Measurements from ENCODE around the gene DUS3L. TPM values are rescaled to one million over a fixed set of nuclear protein-coding genes. Genes with fewer than 3 reads are reported as not detected.

DUS3L gene, protein sequence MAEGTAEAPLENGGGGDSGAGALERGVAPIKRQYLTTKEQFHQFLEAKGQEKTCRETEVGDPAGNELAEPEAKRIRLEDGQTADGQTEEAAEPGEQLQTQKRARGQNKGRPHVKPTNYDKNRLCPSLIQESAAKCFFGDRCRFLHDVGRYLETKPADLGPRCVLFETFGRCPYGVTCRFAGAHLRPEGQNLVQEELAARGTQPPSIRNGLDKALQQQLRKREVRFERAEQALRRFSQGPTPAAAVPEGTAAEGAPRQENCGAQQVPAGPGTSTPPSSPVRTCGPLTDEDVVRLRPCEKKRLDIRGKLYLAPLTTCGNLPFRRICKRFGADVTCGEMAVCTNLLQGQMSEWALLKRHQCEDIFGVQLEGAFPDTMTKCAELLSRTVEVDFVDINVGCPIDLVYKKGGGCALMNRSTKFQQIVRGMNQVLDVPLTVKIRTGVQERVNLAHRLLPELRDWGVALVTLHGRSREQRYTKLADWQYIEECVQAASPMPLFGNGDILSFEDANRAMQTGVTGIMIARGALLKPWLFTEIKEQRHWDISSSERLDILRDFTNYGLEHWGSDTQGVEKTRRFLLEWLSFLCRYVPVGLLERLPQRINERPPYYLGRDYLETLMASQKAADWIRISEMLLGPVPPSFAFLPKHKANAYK
- 100 to 1,000 TPM in 2 of 5 experiments, 10 to 100 TPM in 3; 53.2 to 179 (median 82.7) TPM for total RNA-seq
- polyA plus RNA-seq = 10 to 100 TPM; 33.1 to 56.5 TPM
- 47.2 reads per million, percentile 70 among the genes with 10 or more reads in this experiment for total RNA-seq

GRCh38 chr19:5790559-5791520 is at the start of gene DUS3L:
Gene DUS3L, minus strand, starts transcription at chr19:5791163. Its CDS starts 22 bp downstream, at chr19:5791141.
- Histone ChIP-seq H3K4me1 (ENCODE audit: control insufficient read depth in 2 of 2, insufficient read depth in 2 of 2, low read length in 2 of 2) (peaks cover 8 to 12% of the 10 kb centered on the region in 2 donors), H3K9me3 (ENCODE audit: control insufficient read depth in 2 of 3, low read length in 3 of 3) (no peaks in the 10 kb centered on the region), H3K27me3 (ENCODE audit: control insufficient read depth in 2 of 2, insufficient read depth in 2 of 2, low read length in 2 of 2) (no peaks in the 10 kb centered on the region), H3K4me3 (ENCODE audit: low read length) (peak within 1 kb of the TSS; percentile 95), H3K27ac (ENCODE audit: low read depth, low read length) (peak within 1 kb of the TSS; percentile 91), H3K36me3 (ENCODE audit: control insufficient read depth in 2 of 3, insufficient read depth in 3 of 3, low read length in 3 of 3) (peaks cover 4 to 45% (median 33%) of the 10 kb centered on the region in 3 experiments)
- DNase-seq (peak; percentile 90 to 97 (median 94)), ATAC-seq (peak; percentile 97)
- peaks cover 6 to 22% (median 15%) of the 10 kb centered on the region in 7 donors for H3K4me1 Mint-ChIP-seq
- CTCF ChIA-PET = interaction anchor here (0.5 to 1.4 kb wide), 2 partner anchors 70 to 1595 kb away, joined by 3 read pairs; no protein-coding TSS in a partner anchor
- POLR2A ChIA-PET = interaction anchor here (0.7 to 2.9 kb wide), 12 partner anchors 10 to 209 kb away, joined by 3 to 26 read pairs (median 4); partner anchors contain the start of genes CATSPERD, LONP1, NDUFA11 and RANBP3
- intact Hi-C loops (cut with micrococcal nuclease) = loop anchor here (1.0 to 5.0 kb wide), 14 partner anchors 13 to 1000 kb away; partner anchors contain the start of genes MICOS13 (in 2 of the 2), RANBP3 (in 2 of the 2), RPL36 (in 2 of the 2) and SAFB (in 2 of the 2)
- peak within 1 kb of the TSS; percentile 99 to 100 (median 100) for H3K27ac Mint-ChIP-seq
- peaks cover 0 to 9% (median 0%) of the 10 kb centered on the region in 11 donors for H3K9me3 Mint-ChIP-seq
- H3K4me3 Mint-ChIP-seq = peak within 1 kb of the TSS; percentile 94 to 100 (median 100)
- H3K27me3 Mint-ChIP-seq = no peaks in the 10 kb centered on the region
- H3K36me3 Mint-ChIP-seq = peaks cover 5 to 22% (median 13%) of the 10 kb centered on the region in 5 donors

- Mint-ChIP-seq H3K27ac (no peak within 1 kb of the TSS), H3K4me3 (peak within 1 kb of the TSS in 2 of 10 donors; percentile 23 to 30), H3K27me3 (peaks cover 0 to 9% (median 3%) of the 10 kb centered on the region in 5 donors), H3K4me1 (peaks cover 0 to 12% (median 0%) of the 10 kb centered on the region in 7 donors), H3K36me3 (no peaks in the 10 kb centered on the region), H3K9me3 (no peaks in the 10 kb centered on the region)
- Histone ChIP-seq H3K4me3 (ENCODE audit: low read length) (no peak within 1 kb of the TSS), H3K27me3 (ENCODE audit: control insufficient read depth in 2 of 2, insufficient read depth in 2 of 2, low read length in 2 of 2) (no peaks in the 10 kb centered on the region), H3K4me1 (ENCODE audit: control insufficient read depth in 2 of 2, insufficient read depth in 2 of 2, low read length in 2 of 2) (no peaks in the 10 kb centered on the region), H3K27ac (ENCODE audit: low read depth, low read length) (no peak within 1 kb of the TSS), H3K9me3 (ENCODE audit: control insufficient read depth in 2 of 3, low read length in 3 of 3) (no peaks in the 10 kb centered on the region), H3K36me3 (ENCODE audit: control insufficient read depth in 2 of 3, insufficient read depth in 3 of 3, low read length in 3 of 3) (no peaks in the 10 kb centered on the region)
- intact Hi-C loops (cut with micrococcal nuclease) = no loop called here
- ATAC-seq (no peak), DNase-seq (no peak)
- POLR2A ChIA-PET = no interaction called here
- CTCF ChIA-PET = interaction anchor here (1.4 kb wide), 1 partner anchor 11 kb away, joined by 4 read pairs; no protein-coding TSS in a partner anchor
These were observed 48.4 kb upstream of the DUS3L start, which contains the start of gene FUT6 for GRCh38 chr19:5839065-5840017. Gene FUT6, minus strand, starts transcription at chr19:5839702. Its CDS starts 7,135 bp downstream, at chr19:5832567.

DNA sequence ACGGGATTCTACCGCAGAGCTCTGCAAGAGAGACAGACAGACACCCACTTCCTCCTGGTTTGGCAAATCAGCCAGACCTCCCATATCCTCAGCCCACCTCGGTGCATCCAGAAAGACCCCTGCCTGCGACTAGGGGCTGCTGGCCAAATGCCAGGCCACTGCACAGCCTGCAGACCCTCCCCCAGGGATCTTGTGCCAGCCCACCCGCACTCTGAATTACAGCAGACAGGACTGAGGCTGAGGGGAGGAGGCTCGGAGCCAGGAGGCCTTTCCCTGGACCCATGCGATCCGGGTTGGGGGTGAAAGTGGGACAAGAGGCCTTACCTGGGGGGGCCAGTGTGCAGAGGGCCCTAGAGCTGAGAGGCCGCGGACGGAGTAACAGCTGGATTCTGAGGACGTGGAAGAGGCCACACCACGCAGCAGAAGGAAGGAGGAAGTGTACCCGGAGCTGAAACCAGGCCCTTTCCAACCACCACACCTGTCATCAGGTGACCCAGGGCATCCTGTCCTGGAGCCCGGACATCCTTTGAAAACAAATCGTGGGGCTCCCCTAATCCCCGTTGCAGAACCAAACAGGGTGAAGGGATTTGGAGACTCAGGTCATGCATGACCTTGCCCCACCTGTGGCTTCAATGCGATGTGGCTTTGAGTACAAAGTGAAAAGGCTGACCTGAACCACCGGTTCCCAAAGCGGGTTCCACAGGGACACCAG is 47.5 kb upstream of the DUS3L start:
- no peaks in the 10 kb centered on the region for H3K36me3 Mint-ChIP-seq
- Histone ChIP-seq H3K27ac (ENCODE audit: low read depth, low read length) (no peak overlapping the region), H3K4me3 (ENCODE audit: low read length) (no peak overlapping the region), H3K4me1 (ENCODE audit: control insufficient read depth in 2 of 2, insufficient read depth in 2 of 2, low read length in 2 of 2) (no peaks in the 10 kb centered on the region), H3K27me3 (ENCODE audit: control insufficient read depth in 2 of 2, insufficient read depth in 2 of 2, low read length in 2 of 2) (no peaks in the 10 kb centered on the region), H3K36me3 (ENCODE audit: control insufficient read depth in 2 of 3, insufficient read depth in 3 of 3, low read length in 3 of 3) (no peaks in the 10 kb centered on the region), H3K9me3 (ENCODE audit: control insufficient read depth in 2 of 3, low read length in 3 of 3) (no peaks in the 10 kb centered on the region)
- H3K9me3 Mint-ChIP-seq = no peaks in the 10 kb centered on the region
- POLR2A ChIA-PET = interaction anchor here (0.7 kb wide), 1 partner anchor 24 kb away, joined by 4 read pairs; no protein-coding TSS in a partner anchor
- peaks cover 0 to 9% (median 7%) of the 10 kb centered on the region in 5 donors for H3K27me3 Mint-ChIP-seq
- intact Hi-C loops (cut with micrococcal nuclease) = no loop called here
- no peak for DNase-seq
- H3K4me1 Mint-ChIP-seq = peaks cover 0 to 12% (median 0%) of the 10 kb centered on the region in 7 donors
- peak overlapping the region in 2 of 10 donors; percentile 23 to 30 for H3K4me3 Mint-ChIP-seq
- CTCF ChIA-PET = interaction anchor here (1.4 kb wide), 1 partner anchor 10 kb away, joined by 4 read pairs; no protein-coding TSS in a partner anchor
- no peak overlapping the region for H3K27ac Mint-ChIP-seq
- ATAC-seq = no peak

DNA sequence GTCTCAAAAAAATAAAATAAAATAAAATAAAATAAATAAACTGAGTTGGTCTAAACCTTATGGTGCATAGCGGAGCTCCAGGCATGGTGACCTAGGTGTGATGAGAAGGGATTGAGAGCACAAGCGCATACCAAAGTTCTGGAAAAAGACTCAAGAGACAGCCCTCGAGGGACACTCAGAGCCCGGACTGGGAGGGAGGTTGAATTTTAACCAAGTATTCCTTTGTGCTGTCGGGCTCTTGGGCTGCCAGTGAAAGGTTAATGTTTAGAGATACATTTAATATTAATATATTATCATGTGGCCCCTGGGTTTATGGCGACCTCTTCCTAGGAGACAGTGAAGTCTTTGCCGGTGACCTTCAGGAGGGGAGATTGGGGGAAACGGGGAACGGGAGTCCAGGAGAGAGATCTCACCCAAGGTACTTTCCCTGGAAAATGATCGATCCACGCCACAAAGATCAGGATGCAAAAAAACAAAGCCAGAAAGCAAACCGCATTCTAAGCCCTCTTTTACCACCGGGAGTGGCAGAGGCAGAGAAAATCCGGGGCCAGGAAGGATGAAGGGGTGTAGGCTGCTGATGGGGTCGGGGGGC is 46.9 kb upstream of the DUS3L start:
- H3K36me3 ChIP-seq (ENCODE audit: control insufficient read depth in 2 of 3, insufficient read depth in 3 of 3, low read length in 3 of 3) = no peaks in the 10 kb centered on the region
- H3K27ac ChIP-seq (ENCODE audit: low read depth, low read length) = no peak overlapping the region
- DNase-seq (no peak), ATAC-seq (no peak)
- H3K4me3 ChIP-seq (ENCODE audit: low read length) = no peak overlapping the region
- peak overlapping the region in 1 of 10 donors; percentile 27 for H3K4me3 Mint-ChIP-seq
- no peak overlapping the region for H3K27ac Mint-ChIP-seq
- no peaks in the 10 kb centered on the region for H3K27me3 ChIP-seq (ENCODE audit: control insufficient read depth in 2 of 2, insufficient read depth in 2 of 2, low read length in 2 of 2)
- peaks cover 0 to 9% (median 7%) of the 10 kb centered on the region in 5 donors for H3K27me3 Mint-ChIP-seq
- H3K9me3 Mint-ChIP-seq = no peaks in the 10 kb centered on the region
- H3K36me3 Mint-ChIP-seq = no peaks in the 10 kb centered on the region
- no peaks in the 10 kb centered on the region for H3K9me3 ChIP-seq (ENCODE audit: control insufficient read depth in 2 of 3, low read length in 3 of 3)
- POLR2A ChIA-PET = interaction anchor here (0.7 kb wide), 1 partner anchor 25 kb away, joined by 4 read pairs; no protein-coding TSS in a partner anchor
- no peaks in the 10 kb centered on the region for H3K4me1 ChIP-seq (ENCODE audit: control insufficient read depth in 2 of 2, insufficient read depth in 2 of 2, low read length in 2 of 2)
- peaks cover 0 to 12% (median 0%) of the 10 kb centered on the region in 7 donors for H3K4me1 Mint-ChIP-seq
- intact Hi-C loops (cut with micrococcal nuclease) = no loop called here
- CTCF ChIA-PET = no interaction called here

Data from naive thymus-derived CD4-positive, alpha-beta T cell (primary cell).